Hippocampal formation (tissue), 2 donors: ENCODE measurements around the gene SWSAP1.
"Not testable (repeated sequence)": the region's sequence is repeated elsewhere in the genome, so short reads cannot be mapped to it uniquely, and the experiment has no call there.

Experiments
- DNase-seq, 2 donors: peaks; one replicate each; lab custom pipeline; 2025; lab: John Stamatoyannopoulos, UW

SWSAP1 gene

GRCh38 chr19:11374433-11375142 is at the start of gene SWSAP1:
SWSAP1 (plus strand) TSS chr19:11374666; CDS start chr19:11374681, 15 bp downstream.
- peak; percentile 99 to 100 for DNase-seq

DNA sequence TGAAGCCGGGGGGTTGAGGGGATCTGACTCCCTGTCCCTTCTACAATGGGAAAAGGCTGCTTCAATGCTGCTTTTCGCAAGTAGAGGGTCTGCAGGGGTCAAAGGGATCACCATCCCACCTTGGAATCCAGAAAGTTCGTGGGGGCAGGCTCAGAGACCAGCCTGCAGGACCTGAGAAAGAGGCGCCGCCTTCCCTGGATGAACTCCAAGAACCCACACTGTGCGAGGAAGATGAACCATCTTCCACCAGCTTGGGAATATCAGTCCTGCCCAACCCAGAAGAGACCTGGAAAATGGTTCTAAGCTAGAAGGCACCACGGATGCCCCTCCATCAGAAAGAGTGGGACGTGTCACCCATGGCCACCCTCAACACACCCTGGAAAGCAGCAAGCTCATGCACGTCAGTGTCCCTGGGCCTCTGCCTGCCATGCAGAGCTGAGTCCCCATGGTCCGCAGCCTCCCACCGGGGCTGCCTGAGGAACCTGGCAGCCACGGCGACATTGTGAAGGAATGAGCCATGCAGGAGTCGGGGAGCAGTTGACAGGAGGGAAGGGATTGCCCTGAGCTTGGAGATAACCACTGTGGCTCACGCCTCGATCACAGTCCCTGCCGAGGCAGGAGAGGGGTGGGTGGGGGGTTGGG is 49.6 kb upstream of the SWSAP1 start:
- DNase-seq: no peak

DNA sequence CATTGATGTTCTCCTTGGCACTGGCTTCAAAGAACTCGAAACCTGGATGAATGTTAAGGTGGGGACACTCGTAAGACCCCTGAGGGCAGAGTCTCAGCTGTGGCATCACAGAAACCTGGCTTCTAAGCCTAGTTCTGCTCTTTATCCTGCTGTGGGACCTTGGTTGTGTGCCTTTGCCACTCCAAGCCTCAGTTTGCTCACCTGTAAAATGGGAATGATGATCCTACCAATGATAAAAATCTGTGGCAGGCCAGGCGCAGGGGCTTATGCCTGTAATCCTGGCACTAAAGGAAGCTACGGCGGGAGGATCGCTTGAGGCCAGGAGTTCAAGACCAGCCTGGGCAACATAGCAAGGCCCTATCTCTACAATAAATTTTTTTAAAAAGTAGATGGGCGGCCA is 48.9 kb upstream of the SWSAP1 start:
- DNase-seq: no peak

DNA sequence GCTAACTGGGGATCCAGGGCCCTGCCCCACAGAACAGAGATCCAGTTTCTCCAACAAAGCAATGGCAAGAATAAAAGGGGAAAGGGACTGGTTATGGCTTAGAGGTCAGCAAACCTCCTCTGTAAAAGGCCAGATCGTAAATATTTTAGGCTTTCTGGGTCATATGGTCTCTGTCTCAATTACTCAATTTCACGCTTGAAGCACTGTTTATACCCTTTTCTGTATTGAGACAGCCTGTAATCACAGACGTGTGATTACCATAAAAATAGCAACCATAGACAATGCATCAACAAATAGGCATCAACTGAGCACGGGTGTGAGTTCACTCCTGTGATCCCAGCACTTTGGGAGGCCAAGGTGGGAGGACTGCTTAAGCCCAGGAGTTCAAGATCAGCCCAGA is 44.3 kb upstream of the SWSAP1 start:
- DNase-seq: no peak

DNA sequence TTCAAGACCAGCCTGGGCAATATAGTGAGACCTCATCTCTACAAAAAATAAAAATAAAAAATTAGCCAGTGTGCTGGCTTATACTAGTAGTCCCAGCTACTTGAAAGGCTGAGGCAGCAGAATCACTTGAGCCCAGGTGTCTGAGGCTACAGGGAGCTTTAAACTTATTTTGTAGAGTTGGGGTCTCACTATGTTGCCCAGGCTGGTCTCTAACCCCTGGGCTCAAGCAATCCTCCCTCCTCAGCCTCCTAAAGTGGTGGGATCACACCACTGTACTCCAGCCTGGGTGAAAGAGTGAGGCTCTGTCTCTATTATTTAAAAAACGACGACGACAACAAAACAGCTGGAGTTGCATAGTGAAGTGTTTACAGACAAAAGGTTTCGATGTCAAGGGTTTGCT is 43.0 kb upstream of the SWSAP1 start:
- no peak for DNase-seq

- no peak for DNase-seq
Observed at GRCh38 chr19:11332822-11333221, 41.6 kb upstream of the SWSAP1 start.

DNA sequence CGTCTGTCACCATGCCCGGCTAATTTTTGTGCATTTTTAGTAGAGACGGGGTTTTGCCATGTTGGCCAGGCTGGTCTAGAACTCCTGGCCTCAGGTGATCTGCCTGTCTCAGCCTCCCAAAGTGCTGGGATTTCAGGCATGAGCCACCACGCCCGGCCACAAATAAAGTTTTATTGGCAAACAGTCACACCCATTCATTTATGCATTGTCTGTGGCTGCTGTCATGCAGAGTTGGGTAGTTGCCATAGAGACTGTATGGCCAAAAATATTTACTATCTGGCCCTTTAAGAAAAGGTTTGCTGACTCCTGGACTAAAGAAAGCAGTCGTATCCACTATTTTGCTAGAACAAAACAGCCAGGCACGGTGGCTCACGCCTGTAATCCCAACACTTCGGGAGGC is 40.6 kb upstream of the SWSAP1 start:
- DNase-seq: not testable (repeated sequence)

DNA sequence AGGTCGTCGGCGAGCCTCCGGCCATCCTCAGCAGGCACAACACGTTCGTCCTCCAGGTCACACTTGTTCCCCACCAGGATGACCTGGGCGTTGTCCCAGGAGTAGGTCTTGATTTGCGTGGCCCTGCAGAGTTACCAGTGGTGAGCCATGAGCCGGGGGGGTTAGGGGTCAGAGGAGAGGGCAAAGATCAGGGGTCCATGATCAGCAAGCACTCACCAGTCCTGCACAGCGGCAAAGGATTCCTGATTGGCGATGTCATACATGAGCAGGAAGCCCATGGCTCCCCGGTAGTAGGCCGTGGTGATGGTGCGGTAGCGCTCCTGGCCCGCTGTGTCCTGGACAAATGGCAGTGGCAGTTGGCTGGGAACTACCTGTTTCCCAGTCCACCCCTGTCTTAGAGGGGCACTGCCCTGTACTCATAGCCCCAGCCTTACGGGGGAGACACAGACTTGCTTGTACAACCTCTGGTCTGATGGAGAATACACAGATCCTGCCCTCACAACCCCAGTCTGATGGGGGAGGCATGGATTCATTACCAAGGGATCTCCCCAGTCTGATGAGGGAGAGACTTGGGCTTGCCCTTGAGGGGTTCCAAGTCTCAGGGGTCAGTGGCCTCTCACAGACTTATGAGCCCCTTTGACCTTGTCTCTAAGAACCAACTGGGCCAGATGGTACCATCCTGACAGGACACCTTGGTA is 38.9 kb upstream of the SWSAP1 start:
- DNase-seq: no peak

DNA sequence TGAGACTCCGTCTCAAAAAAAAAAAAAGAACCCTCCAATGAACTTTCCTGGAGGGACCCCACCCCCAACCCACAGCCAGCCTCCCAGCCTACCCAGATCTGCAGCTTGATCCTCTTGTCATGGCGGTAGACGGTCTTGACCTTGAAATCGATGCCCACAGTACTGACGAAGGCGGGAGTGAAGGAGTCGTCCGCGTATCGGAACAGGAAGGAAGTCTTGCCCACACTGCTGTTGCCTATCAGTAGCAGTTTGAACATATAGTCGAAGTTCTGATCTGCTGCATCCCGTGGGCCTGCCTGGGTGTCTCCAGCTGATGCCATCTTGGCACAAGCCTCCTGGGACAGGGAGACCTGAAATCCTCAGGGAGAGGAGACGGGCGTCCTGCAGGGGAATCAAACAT is 37.4 kb upstream of the SWSAP1 start:
- no peak for DNase-seq

GRCh38 chr19:11338121-11338520 is 36.3 kb upstream of the SWSAP1 start:
- DNase-seq: no peak

GRCh38 chr19:11338569-11339253 is 35.8 kb upstream of the SWSAP1 start:
- DNase-seq: no peak

DNA sequence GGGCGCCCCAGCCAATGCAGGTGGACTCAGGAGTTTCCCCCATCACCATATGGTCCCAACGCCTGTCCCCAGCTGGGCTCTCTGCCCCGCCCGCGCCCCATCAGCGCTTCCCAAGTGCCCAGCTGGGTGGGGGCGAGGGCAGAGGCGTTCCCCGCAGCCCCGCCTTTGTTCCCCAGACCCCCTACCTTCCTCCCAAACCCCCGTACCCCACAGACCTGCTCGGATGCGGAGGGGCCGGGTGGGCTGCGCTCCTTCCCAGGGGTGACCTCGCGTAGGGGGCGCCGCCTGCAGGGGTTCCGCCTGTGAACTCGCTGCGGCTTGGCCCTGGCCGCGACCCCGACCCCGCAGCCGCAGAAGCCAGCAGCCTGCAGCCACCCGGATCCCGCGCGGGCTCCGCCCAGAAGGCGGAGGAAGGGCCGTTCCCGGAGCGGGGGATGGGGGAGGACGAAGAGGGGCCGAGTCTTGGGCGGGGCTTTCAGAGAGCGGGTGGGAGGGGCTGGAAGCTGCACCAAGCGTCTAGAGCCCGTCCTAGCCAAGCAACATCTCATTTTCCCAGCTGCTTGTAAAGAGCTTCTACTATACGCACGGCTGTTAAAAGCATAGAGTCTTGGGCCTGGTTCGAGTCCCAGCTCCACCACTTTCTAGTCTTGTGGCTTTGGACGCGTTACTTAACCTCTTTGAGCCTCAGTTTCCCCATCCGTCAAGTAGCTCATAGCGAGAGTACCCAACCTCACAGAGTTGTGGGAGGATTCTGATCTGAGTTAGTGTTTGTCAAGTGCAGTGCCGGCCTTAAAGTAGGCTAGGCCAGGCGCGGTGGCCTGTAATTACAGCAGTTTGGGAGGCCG is 35.0 kb upstream of the SWSAP1 start, which contains the start of gene RAB3D:
TSS of gene RAB3D (minus strand) at position 404 of the 845 bp plus-strand sequence. CDS start 2,258 bp downstream, outside the sequence.
- peak; percentile 79 to 81 for DNase-seq

DNA sequence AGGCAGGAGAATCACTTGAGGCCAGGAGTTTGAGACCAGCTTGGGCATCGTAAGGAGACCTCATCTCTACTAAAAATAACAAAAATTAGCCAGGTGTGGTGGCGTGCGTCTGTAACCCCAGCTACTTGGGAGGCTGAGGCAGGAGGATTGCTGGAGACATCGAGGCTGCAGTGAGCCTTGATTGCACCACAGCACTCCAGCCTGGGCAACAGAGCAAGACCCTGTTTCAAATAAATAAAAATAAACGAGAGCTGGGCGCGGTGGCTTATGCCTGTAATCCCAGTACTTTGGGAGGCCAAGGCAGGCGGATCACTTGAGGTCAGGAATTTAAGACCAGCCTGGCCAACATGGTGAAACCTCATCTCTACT is 34.4 kb upstream of the SWSAP1 start:
- not testable (repeated sequence) for DNase-seq

GRCh38 chr19:11342429-11342828 is 32.0 kb upstream of the SWSAP1 start:
- no peak for DNase-seq

GRCh38 chr19:11345122-11345803 is 29.2 kb upstream of the SWSAP1 start:
- no peak for DNase-seq

- DNase-seq: peak; percentile 98 to 99
Observed at GRCh38 chr19:11346104-11346940, 28.1 kb upstream of the SWSAP1 start, which contains the start of the genes CCDC159 and TMEM205. CCDC159 (plus strand) TSS chr19:11346519; CDS start chr19:11346607, 88 bp downstream. TMEM205 (minus strand) TSS chr19:11346268; CDS start chr19:11345619, 649 bp downstream.

- no peak for DNase-seq
Observed at GRCh38 chr19:11347546-11348039, 26.9 kb upstream of the SWSAP1 start.

GRCh38 chr19:11349171-11349570 is 25.3 kb upstream of the SWSAP1 start:
- DNase-seq: no peak

DNA sequence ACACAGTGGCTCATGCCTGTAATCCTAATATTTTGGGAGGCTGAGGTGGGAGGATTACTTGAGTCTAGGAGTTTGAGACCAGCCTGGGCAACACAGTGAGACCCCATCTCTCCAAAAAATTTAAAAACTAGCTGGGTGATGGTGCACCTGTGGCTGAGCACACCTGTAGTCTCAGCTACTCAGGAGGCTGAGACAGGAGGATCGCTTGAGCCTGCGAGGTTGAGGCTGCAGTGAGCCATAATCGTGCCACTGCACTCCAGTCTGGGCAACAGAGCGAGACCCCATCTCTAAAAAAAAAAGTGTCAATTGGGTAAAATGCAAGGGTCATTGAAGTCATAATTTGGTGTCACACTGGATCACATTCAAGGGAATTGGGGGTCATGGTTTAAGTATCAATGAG is 20.4 kb upstream of the SWSAP1 start:
- not testable (repeated sequence) for DNase-seq
